A172 (cell line): Measurements from ENCODE around the gene MORC2. TPM values are rescaled to one million over a fixed set of nuclear protein-coding genes. Genes with fewer than 3 reads are reported as not detected.

Experiments used
- DNase-seq: peaks from one replicate; pipeline ENCODE4 v3.0.0-alpha.2; 2015; ENCODE audit warnings: low spot score
- total RNA-seq: library from RNA; depleted of rRNA; stranded (reverse); fragments of >200 nt; shearing (Covaris generic); gene quantifications from 2 replicates; pipeline ENCODE4 v1.2.3, GENCODE V29; 2014

MORC2 gene
- total RNA-seq, 1 experiment from 2014 or later, result 11.8 TPM

DNA sequence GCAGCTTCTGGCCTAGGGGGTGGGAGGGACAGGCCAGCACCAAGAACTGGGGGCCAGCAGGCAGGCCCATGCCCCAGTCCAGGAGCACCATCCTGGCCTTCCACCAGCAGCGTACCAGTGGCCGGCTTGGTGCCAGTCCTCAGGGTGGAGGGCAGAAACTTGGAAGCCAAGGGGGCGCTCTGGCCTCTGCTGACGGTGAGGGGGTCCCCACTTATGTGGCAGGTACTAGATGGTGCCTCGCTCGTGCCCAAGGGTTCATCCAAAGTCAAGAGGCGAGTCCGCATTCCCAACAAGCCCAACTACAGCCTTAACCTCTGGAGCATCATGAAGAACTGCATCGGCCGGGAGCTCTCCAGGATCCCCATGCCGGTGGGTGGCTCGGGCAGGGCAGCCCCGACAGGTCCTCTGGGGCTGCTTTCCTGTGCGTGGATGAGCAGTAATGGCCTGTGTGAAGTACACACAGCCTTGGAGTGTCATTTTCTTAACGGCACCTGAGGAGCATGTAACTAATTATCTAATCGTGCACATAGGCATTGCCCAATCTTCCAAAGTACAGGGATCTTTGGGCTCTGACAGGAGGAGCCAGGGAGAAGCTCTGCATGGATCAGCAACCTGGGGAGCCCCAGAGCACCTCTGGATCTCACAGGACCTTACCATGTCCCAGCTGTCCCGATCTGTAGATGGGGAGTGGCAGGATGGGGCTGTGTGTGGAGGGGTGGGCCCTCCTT is 79.1 kb downstream of the MORC2 start:
- DNase-seq, result no peak

DNA sequence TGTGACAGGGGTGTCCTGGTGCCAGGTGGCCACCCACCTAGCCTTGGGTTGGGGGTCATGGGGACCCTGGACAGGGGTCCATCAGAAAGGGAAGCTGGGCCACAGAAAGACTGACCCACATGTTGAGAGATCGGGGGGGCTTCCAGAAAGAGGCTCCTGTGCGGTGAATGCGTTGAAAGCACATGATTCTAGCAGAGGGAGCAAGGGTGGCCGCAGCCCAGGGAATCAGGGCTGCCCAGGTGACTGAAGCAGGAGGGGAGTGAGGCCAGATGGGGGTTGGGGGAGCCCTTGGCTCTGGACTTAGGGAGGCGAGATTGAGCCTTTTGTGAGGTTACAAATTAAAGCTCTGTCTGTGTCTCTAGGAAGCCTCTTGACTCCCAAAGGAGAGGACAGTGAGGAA is 80.7 kb downstream of the MORC2 start:
- no peak for DNase-seq

DNA sequence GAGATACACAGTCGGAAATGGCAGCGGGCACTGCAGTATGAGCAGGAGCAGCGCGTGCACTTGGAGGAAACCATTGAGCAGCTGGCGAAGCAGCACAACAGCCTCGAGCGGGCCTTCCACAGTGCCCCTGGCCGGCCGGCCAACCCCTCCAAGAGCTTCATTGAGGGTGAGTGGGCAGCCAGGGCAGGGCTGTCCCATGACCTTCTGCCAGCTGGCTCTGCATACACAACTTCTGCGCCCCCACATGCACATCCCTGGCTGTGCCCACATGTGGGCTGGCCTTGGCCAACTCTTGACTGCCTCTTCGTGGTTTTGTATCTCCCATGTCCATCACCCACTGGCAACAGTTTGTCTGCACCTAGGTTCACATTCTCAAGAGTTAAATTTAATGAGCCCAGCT is 81.1 kb downstream of the MORC2 start:
- DNase-seq, result no peak

DNA sequence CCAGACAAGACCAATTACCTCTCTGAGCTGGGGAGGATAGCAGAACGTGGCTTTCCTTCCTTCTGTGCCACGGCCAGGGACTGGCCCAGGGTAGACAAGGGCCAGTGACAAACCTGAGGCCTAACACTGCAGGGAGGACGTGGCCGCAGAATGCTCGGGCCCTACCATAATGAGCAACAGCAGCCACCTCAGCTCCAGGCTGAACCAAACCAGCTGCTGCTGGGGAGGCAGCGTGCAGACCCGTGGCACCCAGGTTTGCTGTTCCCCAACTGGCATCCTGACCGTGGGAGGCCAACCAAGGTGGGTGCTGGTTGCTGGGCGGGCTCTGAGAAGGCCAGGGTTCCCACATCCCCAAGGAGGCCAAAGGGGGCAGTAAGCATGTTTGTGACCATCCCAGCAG is 83.0 kb downstream of the MORC2 start:
- DNase-seq, result no peak

DNA sequence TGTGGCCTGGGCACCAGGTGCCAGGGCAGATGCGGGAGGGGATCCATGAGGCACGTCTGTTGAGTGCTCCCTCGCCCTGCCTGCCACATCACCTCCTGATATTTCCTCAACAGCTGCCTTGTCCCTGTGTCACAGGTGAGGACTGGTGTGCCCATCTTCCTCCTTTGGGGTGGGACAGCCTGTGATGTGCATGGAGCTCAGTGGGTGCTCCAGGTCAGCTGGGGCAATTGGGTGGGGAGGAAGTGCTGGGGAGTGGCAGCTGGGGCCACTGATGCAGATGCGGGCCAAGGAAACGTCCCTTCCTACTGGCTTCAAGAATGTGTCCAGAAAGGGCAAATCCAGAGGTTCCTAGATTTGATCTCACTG is 83.6 kb downstream of the MORC2 start:
- DNase-seq, result no peak

DNA sequence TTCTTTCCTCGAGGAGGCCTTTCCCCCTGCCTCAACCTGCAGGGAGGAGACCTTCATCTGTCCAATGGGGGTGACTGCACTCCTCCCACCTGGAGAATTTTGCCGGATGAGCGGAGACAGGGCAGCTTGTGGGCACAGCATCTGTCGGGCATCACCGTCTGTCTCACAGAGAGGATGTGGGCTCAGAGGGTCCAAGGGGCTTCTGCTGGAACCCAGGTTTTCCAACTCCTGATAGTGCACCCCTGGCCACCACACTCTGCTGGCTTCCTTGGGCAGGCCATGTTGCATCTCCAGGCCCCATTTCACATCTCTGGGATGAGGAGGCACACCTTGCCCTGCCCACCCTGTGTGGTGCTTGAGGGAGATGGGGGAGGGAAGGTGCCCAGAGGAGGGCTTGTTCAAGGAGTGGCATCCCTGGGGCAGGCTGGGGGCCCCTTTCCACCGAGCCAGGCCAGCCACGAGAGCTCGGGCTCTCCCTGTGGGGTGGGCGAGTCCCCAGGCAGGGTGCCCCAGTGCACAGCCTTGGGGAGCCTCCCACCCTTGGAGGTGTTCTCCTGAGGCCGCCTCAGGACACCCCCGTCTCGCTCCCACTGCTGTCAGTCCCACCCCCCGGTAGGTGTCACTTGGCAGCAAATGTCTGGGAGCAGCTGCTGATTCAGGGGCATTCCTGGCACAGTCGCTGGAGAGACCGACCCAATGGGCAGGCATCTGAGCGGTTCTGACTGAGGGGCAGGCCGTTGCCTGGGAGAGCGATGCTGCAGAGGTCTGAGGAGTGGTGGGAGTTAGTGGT is 84.2 kb downstream of the MORC2 start:
- DNase-seq, result no peak

DNA sequence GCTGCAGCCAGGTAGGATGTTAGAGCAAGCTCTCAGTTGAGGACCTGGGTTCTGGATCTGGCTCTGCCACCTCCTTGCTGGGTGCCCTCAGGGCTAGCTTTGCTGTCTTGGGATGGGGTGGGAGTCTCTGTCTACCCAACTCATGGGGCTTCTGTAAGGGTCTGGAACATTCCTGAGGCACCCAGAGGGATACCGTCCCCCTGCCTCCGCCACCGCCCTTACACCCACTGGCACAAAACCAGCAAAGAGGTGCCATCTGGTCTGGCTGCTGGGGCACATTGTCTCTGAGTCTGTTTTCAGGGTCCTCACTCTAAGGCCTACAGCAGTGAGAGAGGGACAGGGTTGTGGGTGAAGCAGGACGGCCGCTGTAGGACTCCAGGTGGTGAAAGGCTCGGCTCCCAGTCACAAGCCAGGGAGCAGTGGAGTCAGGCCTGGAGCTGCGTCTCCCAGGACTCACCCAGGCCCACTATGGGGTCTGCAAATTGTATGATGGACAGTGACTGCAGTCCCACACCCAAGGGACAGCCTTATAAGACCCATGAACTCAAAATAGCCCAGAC is 84.9 kb downstream of the MORC2 start:
- DNase-seq, result no peak

DNA sequence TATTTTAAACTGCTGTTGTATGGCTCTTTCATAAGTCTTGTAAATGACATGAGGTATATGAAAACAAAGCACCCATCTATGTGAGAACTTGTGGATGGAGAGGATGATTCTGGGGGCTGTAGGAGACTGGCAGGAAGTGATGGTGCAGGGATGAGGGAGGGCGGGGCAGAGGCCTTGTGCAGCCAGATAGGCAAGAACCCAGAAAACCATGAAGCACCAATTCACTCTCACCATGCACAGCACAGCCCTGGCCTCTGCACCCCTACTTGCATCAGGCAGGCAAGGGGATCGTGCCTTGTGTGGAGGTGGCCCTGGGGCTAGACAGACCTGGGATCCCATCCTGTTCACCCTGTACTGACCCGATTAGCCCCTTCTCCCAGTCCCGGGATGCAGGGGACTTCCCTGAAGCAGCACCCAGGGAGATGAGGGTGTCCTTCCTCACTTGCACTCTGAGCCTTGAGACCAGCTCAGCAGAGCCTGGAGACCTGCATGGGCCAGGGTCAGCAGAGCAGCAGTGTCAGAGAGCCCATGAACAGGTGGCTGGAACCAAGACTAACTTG is 85.5 kb downstream of the MORC2 start:
- DNase-seq, result no peak

DNA sequence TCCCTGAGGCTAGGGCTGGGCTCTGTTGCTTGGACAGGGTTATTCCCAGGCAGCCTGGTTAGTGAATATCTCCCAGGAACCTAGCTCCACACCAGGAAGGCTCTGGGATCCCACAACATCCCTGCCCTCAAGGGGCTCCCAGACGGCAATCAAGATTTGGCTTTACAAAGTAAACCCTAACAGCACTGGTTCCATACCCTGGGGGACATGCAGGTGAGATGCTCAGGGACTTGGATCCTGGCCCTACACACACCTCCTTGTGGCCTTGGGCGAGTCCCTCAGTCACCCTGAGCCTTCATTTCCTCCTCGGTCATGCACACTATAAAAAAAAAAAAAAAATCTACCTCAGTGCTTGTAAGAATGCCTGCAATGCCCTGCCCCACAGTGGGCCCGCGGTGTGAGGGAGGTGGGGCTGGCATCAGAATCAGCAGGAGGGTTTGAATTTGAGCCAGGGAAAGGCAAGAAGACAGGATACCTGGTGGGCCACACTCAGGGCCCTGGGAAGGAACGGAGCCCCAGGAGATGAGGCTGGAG is 86.3 kb downstream of the MORC2 start:
- DNase-seq, result no peak

DNA sequence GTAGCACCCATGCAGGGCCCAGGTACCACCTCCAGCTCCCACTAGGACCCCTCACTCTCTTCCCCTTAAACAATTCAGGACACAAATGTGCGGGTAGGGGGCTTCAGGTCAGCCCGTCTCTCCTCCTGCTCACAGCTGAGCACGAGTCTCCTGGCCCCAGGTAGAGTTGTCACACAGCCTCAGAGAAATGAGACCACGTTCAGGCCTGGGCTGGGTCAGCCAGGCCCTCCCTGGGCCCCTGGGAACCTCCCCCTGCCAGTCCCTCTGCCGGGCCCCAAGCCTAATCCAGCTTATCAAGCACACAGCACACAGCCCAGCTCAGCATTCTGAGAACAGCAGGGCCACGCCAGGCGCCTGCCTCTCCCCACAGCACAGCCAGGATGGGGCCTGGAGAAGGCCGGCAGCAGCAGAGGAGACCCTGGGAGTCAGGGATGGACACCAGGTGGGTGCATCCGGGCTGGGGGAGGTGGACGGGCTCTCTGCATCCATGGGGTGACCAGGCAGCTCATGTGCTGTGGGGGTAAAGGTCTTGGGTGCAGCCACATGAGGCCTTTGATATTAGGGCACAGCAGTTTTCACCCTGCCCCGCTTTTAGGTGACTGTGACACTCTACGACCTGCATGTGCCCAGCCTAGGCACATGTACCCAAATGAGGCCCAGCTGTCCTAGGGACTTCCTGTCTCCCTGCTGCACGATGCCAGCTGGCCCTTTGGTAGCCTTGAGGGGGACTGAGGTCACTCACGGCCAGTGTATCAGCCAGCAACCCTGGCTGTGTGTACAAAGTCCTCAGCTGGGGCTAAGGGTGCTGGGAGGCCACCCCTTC is 87.0 kb downstream of the MORC2 start:
- DNase-seq, result no peak

DNA sequence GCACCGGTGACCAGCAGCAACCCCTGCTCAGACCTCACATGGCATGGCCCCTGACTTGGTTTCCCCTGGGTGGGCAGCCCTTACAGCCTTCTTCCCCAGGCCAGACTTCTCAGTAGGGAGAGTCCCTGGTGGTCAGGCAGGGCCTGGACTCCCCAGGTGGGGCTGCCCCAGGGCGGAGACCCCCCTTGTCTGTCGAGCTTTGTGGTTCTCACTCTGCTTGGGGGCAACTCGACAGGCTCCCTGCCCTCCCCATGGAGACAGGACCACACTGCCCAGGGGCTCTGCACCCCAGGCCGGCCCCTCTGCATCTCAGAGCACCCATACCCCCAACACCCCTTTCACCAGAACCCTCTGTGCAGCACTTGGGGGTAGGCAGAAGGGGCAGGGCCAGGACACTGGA is 87.7 kb downstream of the MORC2 start:
- DNase-seq, result no peak

DNA sequence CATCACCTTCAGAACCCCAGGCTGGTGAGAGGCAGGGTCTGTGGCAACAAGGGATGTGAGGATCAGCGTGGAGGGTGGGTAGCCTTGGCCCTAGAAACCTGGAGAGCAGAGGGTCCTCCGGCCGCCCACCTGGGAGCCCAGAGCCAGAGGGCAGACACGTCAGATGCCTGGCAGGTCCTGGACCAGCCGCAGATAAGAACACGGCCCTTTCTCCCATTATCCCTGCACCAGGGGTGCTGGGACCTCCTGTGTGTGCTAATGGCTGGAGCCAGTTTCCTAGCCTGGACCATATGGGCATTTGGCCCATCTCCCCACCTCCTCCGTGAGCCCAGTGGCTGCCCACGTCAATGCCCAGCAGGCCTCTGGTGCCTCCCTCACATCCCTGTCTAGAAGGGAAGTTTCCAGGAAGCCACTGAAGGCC is 88.4 kb downstream of the MORC2 start:
- no peak for DNase-seq

DNA sequence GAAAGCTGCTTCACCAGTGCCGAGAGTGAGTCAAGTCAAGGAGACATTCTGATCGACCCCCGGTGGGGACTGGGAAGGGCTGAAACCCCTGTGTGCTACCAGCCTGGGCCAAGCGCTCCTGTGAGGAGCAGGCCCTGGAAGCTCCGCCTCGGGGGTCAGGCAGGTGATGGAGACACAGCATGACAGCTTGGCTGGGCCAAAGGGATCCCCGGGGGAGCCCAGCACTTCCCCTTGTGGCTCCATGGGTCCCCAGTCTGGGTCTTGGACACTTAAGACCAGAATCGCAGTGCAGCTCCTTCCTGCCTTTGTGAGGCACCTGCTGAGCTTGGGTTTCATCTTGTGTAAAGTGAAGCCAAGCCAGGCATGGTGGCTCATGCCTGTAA is 89.2 kb downstream of the MORC2 start:
- DNase-seq, result no peak

DNA sequence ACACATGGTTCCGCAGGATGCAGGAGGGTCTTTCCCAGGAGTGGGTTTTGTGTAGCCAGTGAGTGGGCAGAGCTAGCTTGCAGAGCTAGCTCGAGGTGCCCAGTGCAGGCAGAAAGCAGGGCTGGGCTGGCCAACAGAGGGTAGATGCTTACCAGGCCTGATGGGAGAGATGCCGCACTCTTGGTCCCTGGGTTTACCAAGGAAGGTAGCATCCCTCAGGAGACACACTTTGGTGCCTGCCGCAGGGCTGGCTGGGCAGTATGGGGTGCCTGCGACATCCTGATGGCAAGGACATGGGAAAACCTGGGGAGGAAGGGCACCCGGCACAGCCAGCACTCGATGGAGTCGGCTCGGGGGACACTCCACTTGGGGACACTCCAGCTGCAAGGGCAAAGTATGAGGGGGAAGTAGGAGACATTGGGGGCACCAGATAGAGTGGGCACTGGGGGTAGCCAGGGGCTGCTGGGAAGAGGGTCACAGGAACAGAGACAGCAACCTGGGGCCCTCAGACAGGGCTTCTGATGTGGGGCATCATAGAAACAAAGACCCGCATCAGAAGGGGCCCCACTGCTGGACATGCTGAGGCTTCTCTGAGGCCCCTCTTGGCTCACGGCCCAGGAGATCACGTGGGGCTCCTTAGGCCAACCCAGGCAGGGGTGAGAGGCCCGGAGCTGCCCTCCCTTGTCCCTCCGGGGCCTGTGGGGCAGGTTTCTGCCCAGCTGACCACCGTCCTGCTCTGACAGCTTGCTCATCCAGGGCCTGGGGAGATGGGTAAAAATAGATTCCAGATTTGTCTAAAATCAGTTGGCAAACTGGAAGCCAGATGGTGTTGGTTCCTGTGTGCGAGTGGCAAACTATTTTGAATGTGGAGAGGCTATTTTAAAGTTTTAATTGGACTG is 89.8 kb downstream of the MORC2 start:
- DNase-seq, result no peak

DNA sequence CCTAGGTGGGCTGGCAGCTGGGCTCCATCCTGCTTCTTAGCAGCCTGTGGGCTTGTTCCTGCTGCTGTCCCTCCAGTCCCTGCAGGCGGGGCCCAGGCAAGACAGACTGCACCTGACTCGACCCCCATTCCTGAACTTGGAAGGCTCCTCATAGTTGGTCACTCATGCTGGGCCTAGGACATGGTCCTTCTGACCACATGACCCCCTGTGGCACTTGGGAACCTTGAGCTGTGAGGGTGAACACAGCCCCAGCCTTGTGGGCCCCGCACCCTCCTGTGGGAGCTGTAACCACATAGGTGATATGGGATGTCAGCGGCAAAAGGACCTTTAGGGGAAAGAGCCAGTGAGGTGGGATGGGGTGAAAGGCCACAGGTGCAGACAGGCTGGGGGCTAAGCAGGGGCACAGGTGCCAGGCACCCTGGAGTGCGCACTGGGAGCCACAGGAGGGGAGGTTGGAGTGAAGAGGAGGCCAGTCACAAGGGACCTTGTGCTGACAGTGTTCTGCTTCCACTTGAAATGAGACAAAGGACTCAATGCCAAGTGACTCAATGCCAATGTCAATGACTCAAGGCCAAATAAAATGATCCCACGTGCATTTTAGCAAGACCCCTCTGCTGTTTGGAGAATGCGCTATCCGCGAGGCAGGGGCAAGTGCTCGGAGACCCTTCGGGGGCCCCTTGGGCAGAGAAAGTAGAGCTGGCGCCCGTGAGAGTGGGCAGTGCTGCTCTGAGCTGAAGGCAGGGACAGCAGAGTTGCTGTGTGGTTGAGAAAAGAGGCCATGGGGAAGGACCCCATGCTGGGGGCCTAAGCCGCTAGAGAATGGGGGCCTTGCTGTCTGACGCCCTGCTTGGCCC is 90.7 kb downstream of the MORC2 start:
- DNase-seq, result no peak

DNA sequence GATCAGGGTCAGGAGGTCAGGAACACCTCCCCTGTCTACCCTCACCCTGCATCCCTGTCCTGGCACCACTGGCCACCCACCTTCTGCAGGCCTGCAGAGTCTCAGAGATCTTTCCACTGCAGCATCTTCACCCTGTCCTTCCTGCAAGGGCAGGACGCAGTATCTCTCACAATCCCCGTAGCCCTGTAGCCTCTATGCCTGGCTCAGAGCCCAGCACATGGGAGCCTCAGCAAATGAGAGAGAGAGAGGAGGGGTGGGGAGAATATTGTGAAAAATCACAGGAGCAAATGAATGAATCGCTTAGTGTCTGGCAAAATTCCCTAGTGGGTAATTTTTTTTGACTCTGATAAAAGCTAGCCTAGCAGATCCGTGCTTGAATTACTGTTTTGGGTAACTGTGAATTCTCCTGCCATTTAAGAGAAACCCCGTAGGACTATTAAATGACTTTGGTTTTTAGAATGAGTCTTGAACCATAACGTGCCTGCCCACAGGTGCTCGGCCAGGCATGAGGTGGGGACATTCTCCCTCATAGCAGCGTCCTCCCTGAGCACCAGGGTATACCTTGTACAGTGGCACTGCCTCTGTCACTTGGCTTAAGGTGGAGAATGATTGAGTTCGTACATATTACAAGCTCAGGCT is 91.5 kb downstream of the MORC2 start:
- no peak for DNase-seq

DNA sequence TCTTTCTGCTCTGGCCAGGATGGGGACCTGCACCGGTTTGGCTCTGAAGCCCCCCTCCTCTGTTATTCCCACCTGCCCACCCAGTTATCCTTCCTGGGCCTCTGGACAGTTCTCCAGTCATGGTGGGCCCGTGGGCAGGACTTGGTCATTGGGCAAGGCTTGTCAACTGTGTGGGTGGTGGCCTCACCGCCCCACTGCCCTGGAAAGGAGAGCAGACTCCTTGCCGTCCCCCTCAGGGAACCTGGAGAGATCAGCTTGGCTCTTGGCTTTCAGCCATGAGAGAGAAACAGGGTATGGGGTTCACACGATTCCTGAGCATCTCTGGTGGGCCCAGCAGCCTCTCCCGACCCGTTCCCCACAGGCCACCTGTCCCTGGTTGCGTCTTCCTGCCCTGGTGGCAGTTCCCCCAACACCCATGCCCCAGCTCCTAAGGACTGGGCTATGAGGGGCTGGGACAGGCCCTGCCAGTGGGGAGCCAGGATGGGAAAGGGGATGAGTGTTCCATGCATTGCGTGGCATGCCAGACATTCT is 92.3 kb downstream of the MORC2 start:
- DNase-seq, result no peak

DNA sequence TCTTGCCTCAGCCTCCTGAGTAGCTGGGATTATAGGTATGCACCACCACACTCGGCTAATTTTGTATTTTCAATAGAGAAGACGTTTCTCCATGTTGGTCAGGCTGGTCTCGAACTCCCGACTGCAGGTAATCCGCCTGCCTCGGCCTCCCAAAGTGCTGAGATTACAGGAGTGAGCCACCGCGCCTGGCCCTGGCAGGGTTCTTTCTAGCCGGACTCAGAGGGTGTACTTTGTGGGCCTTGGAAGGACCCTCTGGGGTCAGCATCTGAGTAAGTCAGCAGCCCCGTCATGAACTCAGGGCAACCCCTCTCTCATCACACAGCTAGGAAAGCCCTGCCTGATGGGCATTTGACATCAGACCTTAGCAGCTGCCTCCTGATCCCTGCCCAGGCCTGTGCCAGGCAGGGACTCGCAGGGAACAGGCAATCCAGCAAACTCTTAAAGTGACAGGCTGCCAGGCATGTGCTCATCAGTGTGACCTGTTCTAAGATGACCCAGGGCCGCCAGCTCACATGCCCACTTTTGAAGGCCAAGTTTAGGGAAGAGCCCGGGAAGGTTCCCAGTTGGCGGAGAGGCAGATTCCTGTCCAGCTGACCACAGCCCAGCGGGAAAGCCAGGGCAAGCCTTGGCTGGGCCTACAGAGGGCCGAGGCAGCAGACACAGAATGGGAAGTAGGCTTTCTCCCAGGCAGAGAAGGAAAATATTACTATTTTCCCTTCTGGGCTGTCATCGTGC is 92.9 kb downstream of the MORC2 start:
- DNase-seq, result no peak
